ENCODE data around the gene GPT2.

Gene GPT2

GRCh38 chr16:46908540-46909372 lies 24.6 kb downstream of the GPT2 start:
- TF ChIP-seq ZFX (IDR thresholded peaks at IDR 0.05; ENCODE audit: borderline replicate concordance), result no peak
- TF ChIP-seq, protein P1, sequence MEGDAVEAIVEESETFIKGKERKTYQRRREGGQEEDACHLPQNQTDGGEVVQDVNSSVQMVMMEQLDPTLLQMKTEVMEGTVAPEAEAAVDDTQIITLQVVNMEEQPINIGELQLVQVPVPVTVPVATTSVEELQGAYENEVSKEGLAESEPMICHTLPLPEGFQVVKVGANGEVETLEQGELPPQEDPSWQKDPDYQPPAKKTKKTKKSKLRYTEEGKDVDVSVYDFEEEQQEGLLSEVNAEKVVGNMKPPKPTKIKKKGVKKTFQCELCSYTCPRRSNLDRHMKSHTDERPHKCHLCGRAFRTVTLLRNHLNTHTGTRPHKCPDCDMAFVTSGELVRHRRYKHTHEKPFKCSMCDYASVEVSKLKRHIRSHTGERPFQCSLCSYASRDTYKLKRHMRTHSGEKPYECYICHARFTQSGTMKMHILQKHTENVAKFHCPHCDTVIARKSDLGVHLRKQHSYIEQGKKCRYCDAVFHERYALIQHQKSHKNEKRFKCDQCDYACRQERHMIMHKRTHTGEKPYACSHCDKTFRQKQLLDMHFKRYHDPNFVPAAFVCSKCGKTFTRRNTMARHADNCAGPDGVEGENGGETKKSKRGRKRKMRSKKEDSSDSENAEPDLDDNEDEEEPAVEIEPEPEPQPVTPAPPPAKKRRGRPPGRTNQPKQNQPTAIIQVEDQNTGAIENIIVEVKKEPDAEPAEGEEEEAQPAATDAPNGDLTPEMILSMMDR (IDR thresholded peaks at IDR 0.05), result peak; percentile 82
- peak overlapping the region; percentile 30; the same call in 1 of the 2 replicates for H3K27ac ChIP-seq

- TF ChIP-seq, protein P1 (IDR thresholded peaks at IDR 0.05), result no peak
- TF ChIP-seq ZFX (IDR thresholded peaks at IDR 0.05; ENCODE audit: borderline replicate concordance), result no peak
- no peak overlapping the region for H3K27ac ChIP-seq
These were observed 26.9 kb downstream of the GPT2 start for GRCh38 chr16:46911038-46911437.

- no peak for TF ChIP-seq ZFX (IDR thresholded peaks at IDR 0.05; ENCODE audit: borderline replicate concordance)
- TF ChIP-seq, protein P1 (IDR thresholded peaks at IDR 0.05), result no peak
- H3K27ac ChIP-seq, result no peak overlapping the region
These were observed 27.5 kb downstream of the GPT2 start for GRCh38 chr16:46911650-46912049.

- no peak overlapping the region for H3K27ac ChIP-seq
- TF ChIP-seq, protein P1 (IDR thresholded peaks at IDR 0.05), result no peak
- TF ChIP-seq ZFX (IDR thresholded peaks at IDR 0.05; ENCODE audit: borderline replicate concordance), result no peak
These were observed 30.5 kb downstream of the GPT2 start for GRCh38 chr16:46914556-46915201.

DNA sequence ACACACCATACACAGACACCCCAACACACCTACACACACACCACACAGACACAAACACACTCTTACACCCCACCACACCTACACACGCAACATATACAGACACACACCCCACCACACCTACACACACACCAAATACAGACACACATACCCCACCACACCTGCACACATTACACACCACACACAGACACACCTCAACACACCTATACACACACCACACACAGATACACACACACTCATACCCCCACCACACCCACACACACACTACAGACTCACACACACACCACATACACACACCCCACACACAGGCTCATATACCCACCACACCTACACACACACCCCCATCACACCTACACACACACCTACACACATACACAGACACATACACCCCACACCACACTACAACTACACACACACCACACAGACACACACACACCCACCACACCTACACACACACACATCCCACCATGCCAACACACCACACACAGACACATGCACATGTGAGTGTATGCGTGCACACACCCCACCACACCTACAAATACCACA lies 31.4 kb downstream of the GPT2 start:
- TF ChIP-seq ZFX (IDR thresholded peaks at IDR 0.05; ENCODE audit: borderline replicate concordance), result no peak
- TF ChIP-seq, protein P1 (IDR thresholded peaks at IDR 0.05), result no peak
- no peak overlapping the region for H3K27ac ChIP-seq

- H3K27ac ChIP-seq, result no peak overlapping the region
- TF ChIP-seq ZFX (IDR thresholded peaks at IDR 0.05; ENCODE audit: borderline replicate concordance), result no peak
- TF ChIP-seq, protein P1 (IDR thresholded peaks at IDR 0.05), result no peak
These were observed 32.8 kb downstream of the GPT2 start for GRCh38 chr16:46916980-46917379.

- no peak overlapping the region for H3K27ac ChIP-seq
These were observed 34.2 kb downstream of the GPT2 start for GRCh38 chr16:46918400-46918799.

More at GRCh38 chr16:46918400-46918799, 34.2 kb downstream of the GPT2 start:
- TF ChIP-seq ZFX (IDR thresholded peaks at IDR 0.05; ENCODE audit: borderline replicate concordance), result no peak
- TF ChIP-seq, protein P1 (IDR thresholded peaks at IDR 0.05), result no peak
